HepG2 (cell line): Measurements from ENCODE around the gene STK4. TPM values are rescaled to one million over a fixed set of nuclear protein-coding genes. Genes with fewer than 3 reads are reported as not detected.

ENCODE experiments used
- ARNT ChIP-seq: fragments of 450-650 bp; IDR thresholded peaks from 2 replicates; pipeline ENCODE4 v1.6.1; 2017
- HNF1B ChIP-seq: sonication (generic); formaldehyde crosslinking; IDR thresholded peaks from 2 replicates; pipeline ENCODE4 v1.5.1; 2020; ENCODE audit warnings: mild to moderate bottlenecking, moderate library complexity, missing genetic modification reagents
- JARID2 ChIP-seq: sonication (generic); formaldehyde crosslinking; IDR thresholded peaks from 2 replicates; pipeline ENCODE4 v1.8.1; 2023; ENCODE audit warnings: missing genetic modification reagents, inconsistent platforms; ENCODE audit not compliant: insufficient replicate concordance
- MED13 ChIP-seq: sonication (generic); formaldehyde crosslinking; IDR thresholded peaks from 2 replicates; pipeline ENCODE4 v1.5.0; 2020; ENCODE audit warnings: missing genetic modification reagents
- NFE2 ChIP-seq: sonication (generic); formaldehyde crosslinking; IDR thresholded peaks from 2 replicates; pipeline ENCODE4 v1.4.0; 2020; ENCODE audit warnings: missing genetic modification reagents
- RXRB ChIP-seq: IDR thresholded peaks from 2 replicates; pipeline ENCODE4 v1.6.1; 2016; ENCODE audit warnings: borderline replicate concordance, missing genetic modification reagents, missing compliant biosample characterization
- SP140L ChIP-seq: sonication (generic); formaldehyde crosslinking; IDR thresholded peaks from 2 replicates; pipeline ENCODE4 v1.4.0; 2020; ENCODE audit warnings: missing genetic modification reagents, borderline replicate concordance
- SYNCRIP ChIP-seq: fragments of 200-400 bp; formaldehyde crosslinking; IDR thresholded peaks from 2 replicates; pipeline ENCODE4 v1.6.1; 2018; ENCODE audit warnings: mild to moderate bottlenecking, low read depth, low read length; ENCODE audit not compliant: insufficient read depth
- ZMAT3 ChIP-seq: sonication (generic); formaldehyde crosslinking; conservative IDR thresholded peaks from 2 replicates; pipeline ENCODE4 v1.7.0; 2021; ENCODE audit warnings: missing genetic modification reagents
- ZNF382 ChIP-seq: sonication (generic); formaldehyde crosslinking; IDR thresholded peaks from 2 replicates; pipeline ENCODE4 v1.5.0; 2020; ENCODE audit warnings: missing genetic modification reagents, mild to moderate bottlenecking, borderline replicate concordance
- ZSCAN29 ChIP-seq: sonication (generic); formaldehyde crosslinking; conservative IDR thresholded peaks from 2 replicates; pipeline ENCODE4 v1.4.0; 2020; ENCODE audit warnings: mild to moderate bottlenecking, missing genetic modification reagents
- polyA plus RNA-seq, 8 experiments: library from polyadenylated mRNA; depleted of rRNA in 3 of 8; stranded (reverse) in 7 of 8; unstranded in 1 of 8; fragments of >200 nt; fragmentation: Illumina TruSeq in 4 of 8; extraction: Trizol in 4 of 8; gene quantifications; 2 replicates each; pipeline versions ENCODE4 v1.2.1 to v1.2.3, GENCODE V29; 2011 to 2016; ENCODE audit warnings: low read depth in 4 of 8, missing spikeins in 1 of 8, mixed read lengths in 1 of 8; ENCODE audit not compliant: insufficient read depth in 1 of 8
- total RNA-seq, 5 experiments: library from RNA; depleted of rRNA; stranded (reverse); fragments of >200 nt; fragmentation: Illumina TruSeq; extraction: Trizol; gene quantifications; 2 replicates each; pipeline ENCODE4 v1.2.3, GENCODE V29; 2016; ENCODE audit warnings: low read depth in 1 of 5
- TF ChIP-seq, protein P1 (sequence below): IDR thresholded peaks from 2 replicates; pipeline ENCODE4 v1.6.1; 2016; ENCODE audit warnings: mild to moderate bottlenecking
- TF ChIP-seq, protein P2 (sequence below): sonication (generic); formaldehyde crosslinking; IDR thresholded peaks from 2 replicates; pipeline ENCODE4 v1.5.0; 2020; ENCODE audit warnings: mild to moderate bottlenecking, missing genetic modification reagents, moderate library complexity
- TF ChIP-seq, protein P3 (sequence below): IDR thresholded peaks from 2 replicates; pipeline ENCODE4 v1.6.1; 2012; ENCODE audit warnings: low read depth, low read length, improper control_type of control experiment
- TF ChIP-seq, protein P4 (sequence below): sonication (generic); formaldehyde crosslinking; IDR thresholded peaks from 2 replicates; pipeline ENCODE4 v1.5.0; 2020; ENCODE audit warnings: mild to moderate bottlenecking, missing genetic modification reagents, borderline replicate concordance

Gene STK4
- total and polyA plus RNA-seq, 2 of the 13 experiments (the other 11 are each of a cell fraction or from before 2014, with no cell fraction given): 25.6 to 38.3 TPM

GRCh38 chr20:45044084-45044573 is 77.8 kb downstream of the STK4 start (continued):
- TF ChIP-seq, protein P1, sequence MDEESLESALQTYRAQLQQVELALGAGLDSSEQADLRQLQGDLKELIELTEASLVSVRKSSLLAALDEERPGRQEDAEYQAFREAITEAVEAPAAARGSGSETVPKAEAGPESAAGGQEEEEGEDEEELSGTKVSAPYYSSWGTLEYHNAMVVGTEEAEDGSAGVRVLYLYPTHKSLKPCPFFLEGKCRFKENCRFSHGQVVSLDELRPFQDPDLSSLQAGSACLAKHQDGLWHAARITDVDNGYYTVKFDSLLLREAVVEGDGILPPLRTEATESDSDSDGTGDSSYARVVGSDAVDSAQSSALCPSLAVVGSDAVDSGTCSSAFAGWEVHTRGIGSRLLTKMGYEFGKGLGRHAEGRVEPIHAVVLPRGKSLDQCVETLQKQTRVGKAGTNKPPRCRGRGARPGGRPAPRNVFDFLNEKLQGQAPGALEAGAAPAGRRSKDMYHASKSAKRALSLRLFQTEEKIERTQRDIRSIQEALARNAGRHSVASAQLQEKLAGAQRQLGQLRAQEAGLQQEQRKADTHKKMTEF (CRISPR knock-in tag): 0 out of 2 replicates have a peak, but pooled peaks have one; percentile 21
- TF ChIP-seq JARID2 (CRISPR knock-in tag) (no peak), RXRB (0 out of 2 replicates have a peak, but pooled peaks have one; percentile 26), ZSCAN29 (no peak), SYNCRIP (no peak), MED13 (CRISPR knock-in tag) (no peak), NFE2 (CRISPR knock-in tag) (no peak), ARNT (no peak), ZMAT3 (CRISPR knock-in tag) (no peak), HNF1B (CRISPR knock-in tag) (peak; percentile 63; the same call in 1 of the 2 replicates), SP140L (CRISPR knock-in tag) (no peak), ZNF382 (no peak)
- TF ChIP-seq, protein P2, sequence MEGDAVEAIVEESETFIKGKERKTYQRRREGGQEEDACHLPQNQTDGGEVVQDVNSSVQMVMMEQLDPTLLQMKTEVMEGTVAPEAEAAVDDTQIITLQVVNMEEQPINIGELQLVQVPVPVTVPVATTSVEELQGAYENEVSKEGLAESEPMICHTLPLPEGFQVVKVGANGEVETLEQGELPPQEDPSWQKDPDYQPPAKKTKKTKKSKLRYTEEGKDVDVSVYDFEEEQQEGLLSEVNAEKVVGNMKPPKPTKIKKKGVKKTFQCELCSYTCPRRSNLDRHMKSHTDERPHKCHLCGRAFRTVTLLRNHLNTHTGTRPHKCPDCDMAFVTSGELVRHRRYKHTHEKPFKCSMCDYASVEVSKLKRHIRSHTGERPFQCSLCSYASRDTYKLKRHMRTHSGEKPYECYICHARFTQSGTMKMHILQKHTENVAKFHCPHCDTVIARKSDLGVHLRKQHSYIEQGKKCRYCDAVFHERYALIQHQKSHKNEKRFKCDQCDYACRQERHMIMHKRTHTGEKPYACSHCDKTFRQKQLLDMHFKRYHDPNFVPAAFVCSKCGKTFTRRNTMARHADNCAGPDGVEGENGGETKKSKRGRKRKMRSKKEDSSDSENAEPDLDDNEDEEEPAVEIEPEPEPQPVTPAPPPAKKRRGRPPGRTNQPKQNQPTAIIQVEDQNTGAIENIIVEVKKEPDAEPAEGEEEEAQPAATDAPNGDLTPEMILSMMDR: peak; percentile 95
- TF ChIP-seq, protein P3, sequence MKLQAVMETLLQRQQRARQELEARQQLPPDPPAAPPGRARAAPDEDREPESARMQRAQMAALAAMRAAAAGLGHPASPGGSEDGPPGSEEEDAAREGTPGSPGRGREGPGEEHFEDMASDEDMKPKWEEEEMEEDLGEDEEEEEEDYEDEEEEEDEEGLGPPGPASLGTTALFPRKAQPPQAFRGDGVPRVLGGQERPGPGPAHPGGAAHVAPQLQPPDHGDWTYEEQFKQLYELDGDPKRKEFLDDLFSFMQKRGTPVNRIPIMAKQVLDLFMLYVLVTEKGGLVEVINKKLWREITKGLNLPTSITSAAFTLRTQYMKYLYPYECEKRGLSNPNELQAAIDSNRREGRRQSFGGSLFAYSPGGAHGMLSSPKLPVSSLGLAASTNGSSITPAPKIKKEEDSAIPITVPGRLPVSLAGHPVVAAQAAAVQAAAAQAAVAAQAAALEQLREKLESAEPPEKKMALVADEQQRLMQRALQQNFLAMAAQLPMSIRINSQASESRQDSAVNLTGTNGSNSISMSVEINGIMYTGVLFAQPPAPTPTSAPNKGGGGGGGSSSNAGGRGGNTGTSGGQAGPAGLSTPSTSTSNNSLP: peak; percentile 73; the same call in 1 of the 2 replicates
- TF ChIP-seq, protein P4, sequence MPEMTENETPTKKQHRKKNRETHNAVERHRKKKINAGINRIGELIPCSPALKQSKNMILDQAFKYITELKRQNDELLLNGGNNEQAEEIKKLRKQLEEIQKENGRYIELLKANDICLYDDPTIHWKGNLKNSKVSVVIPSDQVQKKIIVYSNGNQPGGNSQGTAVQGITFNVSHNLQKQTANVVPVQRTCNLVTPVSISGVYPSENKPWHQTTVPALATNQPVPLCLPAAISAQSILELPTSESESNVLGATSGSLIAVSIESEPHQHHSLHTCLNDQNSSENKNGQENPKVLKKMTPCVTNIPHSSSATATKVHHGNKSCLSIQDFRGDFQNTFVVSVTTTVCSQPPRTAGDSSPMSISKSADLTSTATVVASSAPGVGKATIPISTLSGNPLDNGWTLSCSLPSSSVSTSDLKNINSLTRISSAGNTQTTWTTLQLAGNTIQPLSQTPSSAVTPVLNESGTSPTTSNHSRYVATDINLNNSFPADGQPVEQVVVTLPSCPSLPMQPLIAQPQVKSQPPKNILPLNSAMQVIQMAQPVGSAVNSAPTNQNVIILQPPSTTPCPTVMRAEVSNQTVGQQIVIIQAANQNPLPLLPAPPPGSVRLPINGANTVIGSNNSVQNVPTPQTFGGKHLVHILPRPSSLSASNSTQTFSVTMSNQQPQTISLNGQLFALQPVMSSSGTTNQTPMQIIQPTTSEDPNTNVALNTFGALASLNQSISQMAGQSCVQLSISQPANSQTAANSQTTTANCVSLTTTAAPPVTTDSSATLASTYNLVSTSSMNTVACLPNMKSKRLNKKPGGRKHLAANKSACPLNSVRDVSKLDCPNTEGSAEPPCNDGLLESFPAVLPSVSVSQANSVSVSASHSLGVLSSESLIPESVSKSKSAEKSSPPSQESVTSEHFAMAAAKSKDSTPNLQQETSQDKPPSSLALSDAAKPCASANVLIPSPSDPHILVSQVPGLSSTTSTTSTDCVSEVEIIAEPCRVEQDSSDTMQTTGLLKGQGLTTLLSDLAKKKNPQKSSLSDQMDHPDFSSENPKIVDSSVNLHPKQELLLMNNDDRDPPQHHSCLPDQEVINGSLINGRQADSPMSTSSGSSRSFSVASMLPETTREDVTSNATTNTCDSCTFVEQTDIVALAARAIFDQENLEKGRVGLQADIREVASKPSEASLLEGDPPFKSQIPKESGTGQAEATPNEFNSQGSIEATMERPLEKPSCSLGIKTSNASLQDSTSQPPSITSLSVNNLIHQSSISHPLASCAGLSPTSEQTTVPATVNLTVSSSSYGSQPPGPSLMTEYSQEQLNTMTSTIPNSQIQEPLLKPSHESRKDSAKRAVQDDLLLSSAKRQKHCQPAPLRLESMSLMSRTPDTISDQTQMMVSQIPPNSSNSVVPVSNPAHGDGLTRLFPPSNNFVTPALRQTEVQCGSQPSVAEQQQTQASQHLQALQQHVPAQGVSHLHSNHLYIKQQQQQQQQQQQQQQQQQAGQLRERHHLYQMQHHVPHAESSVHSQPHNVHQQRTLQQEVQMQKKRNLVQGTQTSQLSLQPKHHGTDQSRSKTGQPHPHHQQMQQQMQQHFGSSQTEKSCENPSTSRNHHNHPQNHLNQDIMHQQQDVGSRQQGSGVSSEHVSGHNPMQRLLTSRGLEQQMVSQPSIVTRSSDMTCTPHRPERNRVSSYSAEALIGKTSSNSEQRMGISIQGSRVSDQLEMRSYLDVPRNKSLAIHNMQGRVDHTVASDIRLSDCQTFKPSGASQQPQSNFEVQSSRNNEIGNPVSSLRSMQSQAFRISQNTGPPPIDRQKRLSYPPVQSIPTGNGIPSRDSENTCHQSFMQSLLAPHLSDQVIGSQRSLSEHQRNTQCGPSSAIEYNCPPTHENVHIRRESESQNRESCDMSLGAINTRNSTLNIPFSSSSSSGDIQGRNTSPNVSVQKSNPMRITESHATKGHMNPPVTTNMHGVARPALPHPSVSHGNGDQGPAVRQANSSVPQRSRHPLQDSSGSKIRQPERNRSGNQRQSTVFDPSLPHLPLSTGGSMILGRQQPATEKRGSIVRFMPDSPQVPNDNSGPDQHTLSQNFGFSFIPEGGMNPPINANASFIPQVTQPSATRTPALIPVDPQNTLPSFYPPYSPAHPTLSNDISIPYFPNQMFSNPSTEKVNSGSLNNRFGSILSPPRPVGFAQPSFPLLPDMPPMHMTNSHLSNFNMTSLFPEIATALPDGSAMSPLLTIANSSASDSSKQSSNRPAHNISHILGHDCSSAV (CRISPR knock-in tag): no peak
